Endodermal cell (in vitro differentiated cells): ENCODE data around the gene CIAO2B. TPM values are rescaled to one million over a fixed set of nuclear protein-coding genes. Genes with fewer than 3 reads are reported as not detected.

ENCODE experiments used
- DNase-seq: peaks from one replicate; pipeline ENCODE4 v3.0.0-alpha.2; 2017
- H3K27ac ChIP-seq: 2 replicates; pipeline ENCODE4 v1.5.1; 2013; ENCODE audit warnings: mild to moderate bottlenecking, low read depth, low read length, moderate library complexity
- H3K27me3 ChIP-seq: 2 replicates; pipeline ENCODE4 v1.6.1; 2013; ENCODE audit warnings: mild to moderate bottlenecking, low read length, moderate library complexity; ENCODE audit not compliant: insufficient read depth, control insufficient read depth, poor library complexity, severe bottlenecking
- H3K36me3 ChIP-seq: 2 replicates; pipeline ENCODE4 v1.7.0; 2013; ENCODE audit warnings: mild to moderate bottlenecking, low read length, moderate library complexity; ENCODE audit not compliant: control insufficient read depth, insufficient read depth
- H3K4me1 ChIP-seq: one replicate; pipeline ENCODE4 v1.7.0; 2013; ENCODE audit warnings: low read length; ENCODE audit not compliant: control insufficient read depth, insufficient read depth
- H3K4me3 ChIP-seq: 2 replicates; pipeline ENCODE4 v1.5.1; 2013; ENCODE audit warnings: mild to moderate bottlenecking, low read length, moderate library complexity
- H3K9ac ChIP-seq: 2 replicates; pipeline ENCODE4 v1.6.1; 2013; ENCODE audit warnings: mild to moderate bottlenecking, low read length, moderate library complexity; ENCODE audit not compliant: poor library complexity, severe bottlenecking; ENCODE audit errors: extremely low read depth
- H3K9me3 ChIP-seq: 2 replicates; pipeline ENCODE4 v1.6.1; 2013; ENCODE audit warnings: mild to moderate bottlenecking, low read length, moderate library complexity; ENCODE audit not compliant: control insufficient read depth
- H3K27ac Mint-ChIP-seq: 2 replicates; pipeline ENCODE4 v1.8.0; 2020; ENCODE audit warnings: mixed read lengths
- H3K27me3 Mint-ChIP-seq: 2 replicates; pipeline ENCODE4 v1.8.0; 2021; ENCODE audit warnings: mild to moderate bottlenecking, mixed read lengths; ENCODE audit not compliant: insufficient read depth
- H3K36me3 Mint-ChIP-seq: 2 replicates; pipeline ENCODE4 v1.8.0; 2020; ENCODE audit warnings: low read depth, mixed read lengths
- H3K4me1 Mint-ChIP-seq: 2 replicates; pipeline ENCODE4 v1.8.0; 2020; ENCODE audit warnings: mixed read lengths
- H3K4me3 Mint-ChIP-seq: 2 replicates; pipeline ENCODE4 v1.8.0; 2020; ENCODE audit warnings: mild to moderate bottlenecking, moderate library complexity, mixed read lengths
- H3K9me3 Mint-ChIP-seq: 2 replicates; pipeline ENCODE4 v1.8.0; 2020; ENCODE audit warnings: mild to moderate bottlenecking, mixed read lengths
- CTCF ChIP-seq: fragments of 200-600 bp; sonication (generic); conservative IDR thresholded peaks from 2 replicates; pipeline ENCODE4 v1.5.0; 2021; ENCODE audit warnings: antibody characterized with exemption, mild to moderate bottlenecking
- WGBS, 2 experiments: methylation state at CpG; one replicate each; pipeline versions ENCODE4 v1.1.5 to v1.1.7; 2013; ENCODE audit warnings: missing lambda C conversion rate in 2 of 2, mixed read lengths in 1 of 2; ENCODE audit not compliant: insufficient coverage in 1 of 2, insufficient read length in 1 of 2; 5-methylcytosine and 5-hydroxymethylcytosine counted together
- total RNA-seq, 2 donors: library from RNA; stranded (reverse); fragmentation: NEBNext Ultra II Directional in 1 of 2; extraction: Animal tissue kit (Norgen Biotek cat#: 25700) in 1 of 2; gene quantifications; 2 replicates in 1 of 2; 3 replicates in 1 of 2; pipeline ENCODE4 v1.2.1, GENCODE V29; 2021

CIAO2B gene
- total RNA-seq, 2 donors from 2014 or later = 70.2 to 87.7 TPM

- Mint-ChIP-seq H3K27me3 (peaks cover 65% of the 10 kb centered on the region), H3K4me3 (no peak overlapping the region), H3K4me1 (no peaks in the 10 kb centered on the region), H3K9me3 (no peaks in the 10 kb centered on the region), H3K27ac (no peak overlapping the region), H3K36me3 (no peaks in the 10 kb centered on the region)
- no peak for TF ChIP-seq CTCF
- Histone ChIP-seq H3K27me3 (peaks cover 59% of the 10 kb centered on the region), H3K4me1 (no peaks in the 10 kb centered on the region), H3K4me3 (no peak overlapping the region), H3K36me3 (no peaks in the 10 kb centered on the region), H3K9ac (no peak overlapping the region), H3K9me3 (no peaks in the 10 kb centered on the region), H3K27ac (no peak overlapping the region)
- WGBS, 2 experiments = 92 to 95% methylated on average over 35 to 42 of the region's 42 CpGs
- no peak for DNase-seq
Measured at GRCh38 chr16:66921729-66922450, 12.3 kb downstream of the CIAO2B start.

- Mint-ChIP-seq H3K27ac (no peak overlapping the region), H3K27me3 (peaks cover 63% of the 10 kb centered on the region), H3K36me3 (no peaks in the 10 kb centered on the region)
Measured at GRCh38 chr16:66920924-66921680, 13.1 kb downstream of the CIAO2B start.

GRCh38 chr16:66920299-66920590 is 14.0 kb downstream of the CIAO2B start:
- H3K9me3 Mint-ChIP-seq = no peaks in the 10 kb centered on the region
- H3K36me3 ChIP-seq = no peaks in the 10 kb centered on the region
- H3K4me1 ChIP-seq = no peaks in the 10 kb centered on the region
- H3K4me3 ChIP-seq = no peak overlapping the region
- H3K27ac ChIP-seq = no peak overlapping the region
- H3K27ac Mint-ChIP-seq = no peak overlapping the region
- H3K4me3 Mint-ChIP-seq = no peak overlapping the region
- no peaks in the 10 kb centered on the region for H3K36me3 Mint-ChIP-seq
- WGBS, 2 experiments = 65 to 80% methylated on average over 2 of the region's 2 CpGs
- peaks cover 45% of the 10 kb centered on the region for H3K27me3 ChIP-seq
- no peak for TF ChIP-seq CTCF
- no peaks in the 10 kb centered on the region for H3K9me3 ChIP-seq
- peaks cover 57% of the 10 kb centered on the region for H3K27me3 Mint-ChIP-seq
- no peak overlapping the region for H3K9ac ChIP-seq
- no peaks in the 10 kb centered on the region for H3K4me1 Mint-ChIP-seq
- DNase-seq = no peak

More at GRCh38 chr16:66920924-66921680, 13.1 kb downstream of the CIAO2B start:
- no peaks in the 10 kb centered on the region for H3K9me3 ChIP-seq
- DNase-seq = no peak
- H3K9ac ChIP-seq = no peak overlapping the region
- Mint-ChIP-seq H3K4me3 (no peak overlapping the region), H3K9me3 (no peaks in the 10 kb centered on the region), H3K4me1 (no peaks in the 10 kb centered on the region)
- H3K4me3 ChIP-seq = no peak overlapping the region
- no peaks in the 10 kb centered on the region for H3K4me1 ChIP-seq
- H3K27ac ChIP-seq = no peak overlapping the region
- no peak for TF ChIP-seq CTCF
- no peaks in the 10 kb centered on the region for H3K36me3 ChIP-seq
- peaks cover 52% of the 10 kb centered on the region for H3K27me3 ChIP-seq
- 85% methylated on average over 9 of the region's 9 CpGs; no CpG with 5 or more reads in 1 of the 2 experiments for WGBS, 2 experiments
